OCI-LY1 (cell line): ENCODE data around the gene DIP2C.

Source experiments
- CTCF ChIP-seq: fragments of 200-600 bp; sonication (generic), shearing (Covaris generic); IDR thresholded peaks from 2 replicates; pipeline ENCODE4 v1.5.1; 2017; ENCODE audit warnings: mild to moderate bottlenecking, antibody characterized with exemption, low read length, moderate library complexity, mixed read lengths
- EZH2 ChIP-seq: fragments of 200-600 bp; sonication (generic), shearing (Covaris generic); IDR thresholded peaks from 2 replicates; pipeline ENCODE4 v1.8.0; 2017; ENCODE audit warnings: borderline replicate concordance, mixed run types, mild to moderate bottlenecking, antibody characterized with exemption, low read length, moderate library complexity, mixed read lengths

GRCh38 chr10:336247-336646 lies 353.2 kb downstream of the DIP2C start:
- no peak for TF ChIP-seq CTCF
- no peak for TF ChIP-seq EZH2
